ENCODE results near the gene CYP4F22.

DNA sequence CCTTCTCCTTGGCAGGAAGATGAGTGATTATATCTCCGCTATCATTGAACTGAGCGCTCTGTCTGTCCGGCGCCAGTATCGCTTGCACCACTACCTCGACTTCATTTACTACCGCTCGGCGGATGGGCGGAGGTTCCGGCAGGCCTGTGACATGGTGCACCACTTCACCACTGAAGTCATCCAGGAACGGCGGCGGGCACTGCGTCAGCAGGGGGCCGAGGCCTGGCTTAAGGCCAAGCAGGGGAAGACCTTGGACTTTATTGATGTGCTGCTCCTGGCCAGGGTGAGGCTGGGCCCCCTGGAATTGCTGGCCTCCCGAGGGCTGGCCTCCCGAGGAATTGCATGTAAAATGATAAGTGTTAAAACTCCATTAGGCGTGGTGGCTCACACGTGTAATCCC is 32.1 kb downstream of the CYP4F22 start:
- TF ChIP-seq POLR2A (IDR thresholded peaks at IDR 0.05) = no peak
- no peak for TF ChIP-seq CTCF (IDR thresholded peaks at IDR 0.05)

Measured in thyroid gland (tissue), 4 donors.